ENCODE measurements around the gene POLR3E. TPM values are rescaled to one million over a fixed set of nuclear protein-coding genes. Genes with fewer than 3 reads are reported as not detected.

POLR3E gene
- total RNA-seq, 2 donors from 2014 or later = 34.4 to 43.4 TPM

- Histone ChIP-seq H3K27ac (no peak overlapping the region), H3K36me3 (peaks cover 10% of the 10 kb centered on the region), H3K4me3 (no peak overlapping the region), H3K27me3 (no peaks in the 10 kb centered on the region), H3K4me1 (no peaks in the 10 kb centered on the region), H3K9ac (ENCODE audit: low read depth in 2 of 2, low read length in 2 of 2) (no peak overlapping the region), H3K9me3 (no peaks in the 10 kb centered on the region)
- intact Hi-C loops (cut with DNase I) = no loop called here
- peak; percentile 70 for TF ChIP-seq CTCF (IDR thresholded peaks at IDR 0.05)
- DNase-seq = peak; percentile 56
Observed at GRCh38 chr16:22318690-22319358, 21.6 kb downstream of the POLR3E start.

GRCh38 chr16:22320572-22321339 lies 23.5 kb downstream of the POLR3E start:
- Histone ChIP-seq H3K36me3 (peaks cover 4% of the 10 kb centered on the region), H3K9me3 (no peaks in the 10 kb centered on the region), H3K9ac (ENCODE audit: low read depth in 2 of 2, low read length in 2 of 2) (no peak overlapping the region), H3K27ac (no peak overlapping the region), H3K4me1 (no peaks in the 10 kb centered on the region), H3K4me3 (no peak overlapping the region), H3K27me3 (no peaks in the 10 kb centered on the region)
- TF ChIP-seq CTCF (IDR thresholded peaks at IDR 0.05) = no peak
- intact Hi-C loops (cut with DNase I) = loop anchor here (10.0 kb wide), 2 partner anchors 94 to 1166 kb away; partner anchors contain the start of genes DNAH3 and LDAF1
- no peak for DNase-seq

- intact Hi-C loops (cut with DNase I) = loop anchor here (10.0 kb wide), 2 partner anchors 93 to 1167 kb away; partner anchors contain the start of genes DNAH3 and LDAF1
- peaks cover 4% of the 10 kb centered on the region for H3K36me3 ChIP-seq
- H3K27me3 ChIP-seq = no peaks in the 10 kb centered on the region
- peak; percentile 58 for DNase-seq
- no peak overlapping the region for H3K9ac ChIP-seq (ENCODE audit: low read depth in 2 of 2, low read length in 2 of 2)
- TF ChIP-seq CTCF (IDR thresholded peaks at IDR 0.05) = peak; percentile 88
- H3K27ac ChIP-seq = no peak overlapping the region
- H3K4me3 ChIP-seq = no peak overlapping the region
- no peaks in the 10 kb centered on the region for H3K4me1 ChIP-seq
- no peaks in the 10 kb centered on the region for H3K9me3 ChIP-seq
Observed at GRCh38 chr16:22321340-22322001, 24.3 kb downstream of the POLR3E start.

- no peak for DNase-seq
- H3K4me1 ChIP-seq = no peaks in the 10 kb centered on the region
- no peaks in the 10 kb centered on the region for H3K27me3 ChIP-seq
- no peak overlapping the region for H3K27ac ChIP-seq
- intact Hi-C loops (cut with DNase I) = loop anchor here (10.0 kb wide), 2 partner anchors 93 to 1167 kb away; partner anchors contain the start of genes DNAH3 and LDAF1
- H3K9ac ChIP-seq (ENCODE audit: low read depth in 2 of 2, low read length in 2 of 2) = no peak overlapping the region
- H3K4me3 ChIP-seq = no peak overlapping the region
- no peak for TF ChIP-seq CTCF (IDR thresholded peaks at IDR 0.05)
- H3K9me3 ChIP-seq = no peaks in the 10 kb centered on the region
- H3K36me3 ChIP-seq = peaks cover 1% of the 10 kb centered on the region
Observed at GRCh38 chr16:22322021-22322471, 24.8 kb downstream of the POLR3E start.

- Histone ChIP-seq H3K4me3 (no peak overlapping the region), H3K36me3 (no peaks in the 10 kb centered on the region), H3K9ac (ENCODE audit: low read depth in 2 of 2, low read length in 2 of 2) (no peak overlapping the region), H3K4me1 (no peaks in the 10 kb centered on the region), H3K9me3 (no peaks in the 10 kb centered on the region), H3K27me3 (no peaks in the 10 kb centered on the region), H3K27ac (no peak overlapping the region)
- no peak for TF ChIP-seq CTCF (IDR thresholded peaks at IDR 0.05)
- intact Hi-C loops (cut with DNase I) = loop anchor here (10.0 kb wide), 2 partner anchors 92 to 1168 kb away; partner anchors contain the start of genes DNAH3 and LDAF1
- DNase-seq = no peak
Observed at GRCh38 chr16:22322741-22323140, 25.5 kb downstream of the POLR3E start.
